ENCODE measurements around the gene GPR4. TPM values are rescaled to one million over a fixed set of nuclear protein-coding genes. Genes with fewer than 3 reads are reported as not detected.

The GPR4 gene
- total RNA-seq, 1 experiment from 2014 or later: not detected

GRCh38 chr19:45554481-45554880 is 47.5 kb downstream of the GPR4 start:
- H3K4me1 Mint-ChIP-seq (ENCODE audit: insufficient read depth, unreplicated experiment): peaks cover 18% of the 10 kb centered on the region
- H3K27me3 Mint-ChIP-seq (ENCODE audit: insufficient read depth, unreplicated experiment): no peaks in the 10 kb centered on the region
- no peaks in the 10 kb centered on the region for H3K9me3 Mint-ChIP-seq (ENCODE audit: unreplicated experiment)
- no peak for TF ChIP-seq CTCF (IDR thresholded peaks at IDR 0.05; ENCODE audit: unreplicated experiment)
- BruUV-seq (replicated peaks): no TSS peak
- POLR2A ChIA-PET: interaction anchor here (1.3 kb wide), 1 partner anchor 30 kb away, joined by 4 read pairs; no protein-coding TSS in a partner anchor
- no peak overlapping the region for H3K4me3 Mint-ChIP-seq (ENCODE audit: unreplicated experiment)
- no peak for DNase-seq (ENCODE audit: unreplicated experiment)
- no peak overlapping the region for H3K27ac Mint-ChIP-seq (ENCODE audit: low read depth, unreplicated experiment)
- CTCF ChIA-PET: interaction anchor here (0.8 to 1.3 kb wide), 2 partner anchors 18 to 52 kb away, joined by 3 read pairs; no protein-coding TSS in a partner anchor
- H3K36me3 Mint-ChIP-seq (ENCODE audit: insufficient read depth, unreplicated experiment): no peaks in the 10 kb centered on the region
- intact Hi-C loops (cut with micrococcal nuclease): no loop called here

GRCh38 chr19:45553464-45553863 is 48.5 kb downstream of the GPR4 start:
- no peak for DNase-seq (ENCODE audit: unreplicated experiment)
- peaks cover 18% of the 10 kb centered on the region for H3K4me1 Mint-ChIP-seq (ENCODE audit: insufficient read depth, unreplicated experiment)
- no TSS peak for BruUV-seq (replicated peaks)
- POLR2A ChIA-PET: no interaction called here
- no peak overlapping the region for H3K4me3 Mint-ChIP-seq (ENCODE audit: unreplicated experiment)
- no peaks in the 10 kb centered on the region for H3K36me3 Mint-ChIP-seq (ENCODE audit: insufficient read depth, unreplicated experiment)
- H3K9me3 Mint-ChIP-seq (ENCODE audit: unreplicated experiment): no peaks in the 10 kb centered on the region
- no peaks in the 10 kb centered on the region for H3K27me3 Mint-ChIP-seq (ENCODE audit: insufficient read depth, unreplicated experiment)
- intact Hi-C loops (cut with micrococcal nuclease): no loop called here
- no peak for TF ChIP-seq CTCF (IDR thresholded peaks at IDR 0.05; ENCODE audit: unreplicated experiment)
- H3K27ac Mint-ChIP-seq (ENCODE audit: low read depth, unreplicated experiment): no peak overlapping the region
- CTCF ChIA-PET: interaction anchor here (0.7 kb wide), 1 partner anchor 37 kb away, joined by 3 read pairs; no protein-coding TSS in a partner anchor

- Mint-ChIP-seq H3K4me3 (ENCODE audit: unreplicated experiment) (peak overlapping the region; percentile 52), H3K27ac (ENCODE audit: low read depth, unreplicated experiment) (peak overlapping the region; percentile 92), H3K36me3 (ENCODE audit: insufficient read depth, unreplicated experiment) (no peaks in the 10 kb centered on the region), H3K4me1 (ENCODE audit: insufficient read depth, unreplicated experiment) (peaks cover 31% of the 10 kb centered on the region), H3K27me3 (ENCODE audit: insufficient read depth, unreplicated experiment) (no peaks in the 10 kb centered on the region), H3K9me3 (ENCODE audit: unreplicated experiment) (no peaks in the 10 kb centered on the region)
- no TSS peak for BruUV-seq (replicated peaks)
- intact Hi-C loops (cut with micrococcal nuclease): no loop called here
- DNase-seq (ENCODE audit: unreplicated experiment): peak; percentile 96
- ChIA-PET CTCF (interaction anchor here (0.5 to 1.7 kb wide), 6 partner anchors 10 to 137 kb away, joined by 3 to 8 read pairs (median 4); no protein-coding TSS in a partner anchor), POLR2A (interaction anchor here (0.6 to 2.5 kb wide), 10 partner anchors 18 to 144 kb away, joined by 3 to 9 read pairs (median 4); partner anchors contain the start of genes QPCTL and SNRPD2)
- TF ChIP-seq CTCF (IDR thresholded peaks at IDR 0.05; ENCODE audit: unreplicated experiment): no peak
These were observed 53.9 kb downstream of the GPR4 start for GRCh38 chr19:45547965-45548609.

- CTCF ChIA-PET: interaction anchor here (1.3 to 1.7 kb wide), 4 partner anchors 11 to 62 kb away, joined by 3 to 8 read pairs (median 4); no protein-coding TSS in a partner anchor
- intact Hi-C loops (cut with micrococcal nuclease): no loop called here
- BruUV-seq (replicated peaks): no TSS peak
- DNase-seq (ENCODE audit: unreplicated experiment): no peak
- Mint-ChIP-seq H3K27ac (ENCODE audit: low read depth, unreplicated experiment) (no peak overlapping the region), H3K4me1 (ENCODE audit: insufficient read depth, unreplicated experiment) (peaks cover 31% of the 10 kb centered on the region), H3K36me3 (ENCODE audit: insufficient read depth, unreplicated experiment) (no peaks in the 10 kb centered on the region), H3K27me3 (ENCODE audit: insufficient read depth, unreplicated experiment) (no peaks in the 10 kb centered on the region), H3K4me3 (ENCODE audit: unreplicated experiment) (no peak overlapping the region), H3K9me3 (ENCODE audit: unreplicated experiment) (no peaks in the 10 kb centered on the region)
- POLR2A ChIA-PET: interaction anchor here (0.7 to 2.5 kb wide), 5 partner anchors 18 to 94 kb away, joined by 3 to 9 read pairs (median 5); no protein-coding TSS in a partner anchor
- no peak for TF ChIP-seq CTCF (IDR thresholded peaks at IDR 0.05; ENCODE audit: unreplicated experiment)
These were observed 54.7 kb downstream of the GPR4 start for GRCh38 chr19:45547211-45547770.

Measured in MCF 10A (cell line).